Measurements from ENCODE around the gene AEN. TPM values are rescaled to one million over a fixed set of nuclear protein-coding genes. Genes with fewer than 3 reads are reported as not detected.

Gene AEN
- total RNA-seq, 3 donors from 2014 or later = 8.9 to 22.6 (median 13.3) TPM

DNA sequence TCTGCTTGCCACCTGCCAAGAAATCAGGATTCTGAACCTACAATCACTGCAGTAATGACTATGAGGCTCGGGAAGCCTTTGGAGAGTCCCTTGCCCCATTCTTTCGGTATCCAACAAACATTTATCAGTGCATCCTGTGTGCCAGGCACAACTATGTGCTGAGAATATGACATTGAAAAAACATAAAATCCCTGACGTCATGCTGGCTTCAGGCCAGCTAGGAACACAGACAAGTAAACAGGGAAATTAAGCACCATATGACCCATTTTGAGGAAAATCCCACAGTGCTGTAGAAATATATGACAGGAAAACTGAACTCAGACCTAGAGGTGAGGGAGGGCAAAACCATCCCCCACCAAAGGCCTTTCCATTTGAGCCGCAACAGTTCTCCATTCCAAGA is 40.6 kb upstream of the AEN start:
- intact Hi-C loops (cut with DNase I, micrococcal nuclease) = no loop called here
- Histone ChIP-seq H3K36me3 (ENCODE audit: low read depth) (no peaks in the 10 kb centered on the region), H3K4me3 (no peak overlapping the region), H3K4me1 (ENCODE audit: low read depth) (no peaks in the 10 kb centered on the region), H3K9me3 (no peaks in the 10 kb centered on the region)
- ATAC-seq (no peak), DNase-seq (no peak)
- TF ChIP-seq, protein P1, sequence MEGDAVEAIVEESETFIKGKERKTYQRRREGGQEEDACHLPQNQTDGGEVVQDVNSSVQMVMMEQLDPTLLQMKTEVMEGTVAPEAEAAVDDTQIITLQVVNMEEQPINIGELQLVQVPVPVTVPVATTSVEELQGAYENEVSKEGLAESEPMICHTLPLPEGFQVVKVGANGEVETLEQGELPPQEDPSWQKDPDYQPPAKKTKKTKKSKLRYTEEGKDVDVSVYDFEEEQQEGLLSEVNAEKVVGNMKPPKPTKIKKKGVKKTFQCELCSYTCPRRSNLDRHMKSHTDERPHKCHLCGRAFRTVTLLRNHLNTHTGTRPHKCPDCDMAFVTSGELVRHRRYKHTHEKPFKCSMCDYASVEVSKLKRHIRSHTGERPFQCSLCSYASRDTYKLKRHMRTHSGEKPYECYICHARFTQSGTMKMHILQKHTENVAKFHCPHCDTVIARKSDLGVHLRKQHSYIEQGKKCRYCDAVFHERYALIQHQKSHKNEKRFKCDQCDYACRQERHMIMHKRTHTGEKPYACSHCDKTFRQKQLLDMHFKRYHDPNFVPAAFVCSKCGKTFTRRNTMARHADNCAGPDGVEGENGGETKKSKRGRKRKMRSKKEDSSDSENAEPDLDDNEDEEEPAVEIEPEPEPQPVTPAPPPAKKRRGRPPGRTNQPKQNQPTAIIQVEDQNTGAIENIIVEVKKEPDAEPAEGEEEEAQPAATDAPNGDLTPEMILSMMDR (IDR thresholded peaks at IDR 0.05) = no peak

GRCh38 chr15:88586401-88587162 is 34.6 kb upstream of the AEN start:
- no peak for ATAC-seq
- Histone ChIP-seq H3K4me1 (ENCODE audit: low read depth) (no peaks in the 10 kb centered on the region), H3K4me3 (no peak overlapping the region), H3K36me3 (ENCODE audit: low read depth) (no peaks in the 10 kb centered on the region), H3K9me3 (no peaks in the 10 kb centered on the region)
- TF ChIP-seq, protein P1 (IDR thresholded peaks at IDR 0.05) = no peak
- DNase-seq = no peak
- intact Hi-C loops (cut with DNase I, micrococcal nuclease) = no loop called here

DNA sequence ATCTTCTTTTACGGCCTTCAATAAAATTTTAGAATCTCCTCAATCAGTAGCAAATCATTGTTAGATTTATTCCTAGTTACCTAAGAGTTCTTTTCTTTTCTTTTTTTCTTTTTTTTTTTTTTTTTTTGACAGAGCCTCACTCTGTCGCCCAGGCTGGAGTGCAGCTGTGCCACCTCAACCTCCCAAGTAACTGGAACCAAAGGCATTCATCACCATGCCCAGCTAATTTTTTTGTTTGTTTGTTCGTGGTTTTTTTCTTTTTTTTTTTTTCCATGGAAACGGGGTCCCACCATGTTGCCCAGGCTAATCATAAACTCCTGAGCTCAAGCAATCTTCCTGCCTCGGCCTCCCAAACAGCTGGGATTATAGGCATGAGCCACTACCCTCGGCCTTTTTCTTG is 30.4 kb upstream of the AEN start:
- no peak overlapping the region for H3K4me3 ChIP-seq
- intact Hi-C loops (cut with DNase I, micrococcal nuclease) = no loop called here
- H3K9me3 ChIP-seq = no peaks in the 10 kb centered on the region
- TF ChIP-seq, protein P1 (IDR thresholded peaks at IDR 0.05) = no peak
- H3K4me1 ChIP-seq (ENCODE audit: low read depth) = no peaks in the 10 kb centered on the region
- DNase-seq = no peak
- ATAC-seq = no peak
- H3K36me3 ChIP-seq (ENCODE audit: low read depth) = no peaks in the 10 kb centered on the region

DNA sequence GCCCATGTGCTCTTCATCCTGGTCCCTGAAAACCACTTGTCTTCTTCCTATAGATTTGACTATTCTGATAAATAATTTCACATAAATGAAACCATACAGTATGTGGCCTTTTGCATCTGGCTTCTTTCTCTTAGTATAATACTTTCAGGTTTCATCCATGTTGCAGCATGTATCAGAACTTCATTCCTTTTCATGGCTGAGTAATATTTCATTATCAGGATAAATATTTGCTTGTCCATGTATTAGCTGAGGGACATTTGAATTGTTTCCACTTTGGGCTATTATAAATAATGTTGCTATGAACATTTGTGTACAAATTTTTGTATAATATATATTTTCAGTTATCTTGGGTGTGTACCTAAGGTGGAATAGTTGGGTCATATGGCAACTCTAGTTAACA is 29.8 kb upstream of the AEN start:
- no peaks in the 10 kb centered on the region for H3K4me1 ChIP-seq (ENCODE audit: low read depth)
- H3K4me3 ChIP-seq = no peak overlapping the region
- no peak for ATAC-seq
- TF ChIP-seq, protein P1 (IDR thresholded peaks at IDR 0.05) = no peak
- no peaks in the 10 kb centered on the region for H3K36me3 ChIP-seq (ENCODE audit: low read depth)
- intact Hi-C loops (cut with DNase I, micrococcal nuclease) = no loop called here
- H3K9me3 ChIP-seq = no peaks in the 10 kb centered on the region
- no peak for DNase-seq

- Histone ChIP-seq H3K4me3 (no peak overlapping the region), H3K4me1 (ENCODE audit: low read depth) (peaks cover 5% of the 10 kb centered on the region), H3K36me3 (ENCODE audit: low read depth) (no peaks in the 10 kb centered on the region), H3K9me3 (no peaks in the 10 kb centered on the region)
- intact Hi-C loops (cut with DNase I, micrococcal nuclease) = no loop called here
- no peak for DNase-seq
- no peak for ATAC-seq
- TF ChIP-seq, protein P1 (IDR thresholded peaks at IDR 0.05) = no peak
Observed at GRCh38 chr15:88603885-88604284, 17.3 kb upstream of the AEN start.

Data from mucosa of descending colon (tissue), 3 donors.